Measurements from ENCODE around the gene KLF7. TPM values are rescaled to one million over a fixed set of nuclear protein-coding genes. Genes with fewer than 3 reads are reported as not detected.

The KLF7 gene
- polyA plus RNA-seq, 2 donors = 3.0 to 3.4 TPM

DNA sequence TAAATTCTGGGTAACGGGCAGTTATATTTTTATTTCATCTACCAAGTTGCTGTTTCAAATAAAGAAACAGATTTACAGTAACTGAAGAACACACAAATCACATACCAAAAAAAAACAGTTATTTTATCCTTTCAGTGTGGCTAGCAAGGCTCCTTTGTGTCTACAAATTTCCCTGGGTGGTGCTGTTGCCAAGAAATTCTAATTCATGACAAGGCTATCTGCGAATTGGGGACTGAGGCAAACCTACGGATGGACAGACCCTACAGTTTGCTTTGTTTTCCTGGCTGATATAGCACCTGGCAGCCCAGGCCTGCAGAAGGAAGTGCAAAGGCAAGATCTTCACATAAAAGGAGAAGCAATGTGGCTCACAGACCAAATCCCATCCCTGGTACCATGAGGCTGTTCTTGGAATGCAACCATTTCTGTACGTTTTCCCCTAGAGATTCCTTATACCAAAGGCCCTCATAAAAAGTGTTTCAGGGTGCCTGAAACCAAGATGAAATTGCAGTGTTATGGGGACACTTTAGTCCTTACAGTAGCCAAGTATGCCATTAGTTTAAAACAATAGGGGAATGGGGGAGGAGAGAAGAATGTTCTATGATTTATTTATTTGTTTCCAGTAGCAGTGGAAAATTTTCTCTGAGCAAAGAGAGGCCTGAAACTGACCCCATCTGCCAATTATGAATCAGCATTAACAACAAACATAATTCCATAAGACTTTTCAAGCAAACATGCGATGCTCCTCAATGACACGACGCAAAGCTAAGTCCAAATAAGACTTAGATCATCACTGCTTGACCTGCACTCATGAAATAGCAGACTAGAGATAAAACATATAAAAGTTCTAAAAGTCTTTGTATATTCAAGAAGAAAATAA, 4.3 kb downstream of the KLF7 start:
- Histone ChIP-seq H3K27ac (ENCODE audit: low read depth in 2 of 2, low read length in 1 of 2) (peak overlapping the region in 1 of 2 donors; percentile 15), H3K27me3 (ENCODE audit: control insufficient read depth in 1 of 2, insufficient read depth in 2 of 2, low read length in 2 of 2) (no peaks in the 10 kb centered on the region), H3K4me1 (ENCODE audit: control insufficient read depth in 2 of 2, insufficient read depth in 2 of 2, low read length in 1 of 2) (no peaks in the 10 kb centered on the region), H3K4me3 (ENCODE audit: low read depth in 1 of 2, low read length in 2 of 2) (no peak overlapping the region), H3K9me3 (ENCODE audit: control insufficient read depth in 2 of 2, insufficient read depth in 1 of 2, low read depth in 1 of 2, low read length in 1 of 2) (no peaks in the 10 kb centered on the region), H3K36me3 (ENCODE audit: control insufficient read depth in 2 of 2, insufficient read depth in 2 of 2, low read length in 1 of 2) (no peaks in the 10 kb centered on the region)
- 56 to 68% methylated on average over 7 of the region's 7 CpGs for WGBS, 2 donors

DNA sequence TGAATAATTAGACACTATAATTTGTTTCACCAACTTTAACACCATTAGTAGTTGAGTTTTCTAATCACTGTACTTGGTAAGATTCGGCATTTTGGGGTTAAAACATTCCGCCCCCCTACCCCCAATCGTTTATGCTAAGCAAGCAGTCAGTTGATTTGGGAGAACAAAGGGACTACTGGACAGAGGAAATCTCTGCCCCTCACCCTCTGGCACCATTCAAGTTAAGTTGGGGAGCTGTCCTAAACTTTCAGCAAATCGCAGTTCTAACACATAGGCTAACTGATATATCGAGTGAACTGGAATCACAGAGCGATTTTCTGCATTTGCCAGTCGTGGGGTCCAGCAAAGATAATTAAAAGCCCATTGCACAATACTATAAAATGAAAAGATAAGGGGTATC, 5.6 kb downstream of the KLF7 start:
- 71 to 75% methylated on average over 7 of the region's 7 CpGs for WGBS, 2 donors
- Histone ChIP-seq H3K4me1 (ENCODE audit: control insufficient read depth in 2 of 2, insufficient read depth in 2 of 2, low read length in 1 of 2) (peaks cover 0 to 2% of the 10 kb centered on the region in 2 donors), H3K36me3 (ENCODE audit: control insufficient read depth in 2 of 2, insufficient read depth in 2 of 2, low read length in 1 of 2) (peaks cover 0 to 3% of the 10 kb centered on the region in 2 donors), H3K27me3 (ENCODE audit: control insufficient read depth in 1 of 2, insufficient read depth in 2 of 2, low read length in 2 of 2) (no peaks in the 10 kb centered on the region), H3K27ac (ENCODE audit: low read depth in 2 of 2, low read length in 1 of 2) (no peak overlapping the region), H3K9me3 (ENCODE audit: control insufficient read depth in 2 of 2, insufficient read depth in 1 of 2, low read depth in 1 of 2, low read length in 1 of 2) (no peaks in the 10 kb centered on the region), H3K4me3 (ENCODE audit: low read depth in 1 of 2, low read length in 2 of 2) (no peak overlapping the region)

DNA sequence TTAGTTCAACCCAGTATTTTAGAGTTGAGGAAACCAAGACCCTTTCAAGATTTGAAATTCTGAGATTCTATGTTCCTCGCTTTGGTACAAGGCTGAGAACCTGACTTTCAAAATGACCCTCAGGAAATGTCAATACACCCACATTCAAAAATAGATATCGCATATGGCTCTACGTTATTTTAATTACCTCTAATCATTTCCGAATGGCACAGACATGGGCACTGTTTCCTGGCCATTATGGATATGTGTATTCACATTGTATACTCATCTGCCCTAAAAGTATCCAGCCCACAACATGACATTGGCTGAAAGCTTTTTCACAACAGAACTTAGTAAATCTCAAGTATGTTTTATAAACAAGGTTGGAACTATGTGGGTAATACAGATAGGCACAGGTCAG, 6.7 kb downstream of the KLF7 start:
- peaks cover 0 to 2% of the 10 kb centered on the region in 2 donors for H3K4me1 ChIP-seq (ENCODE audit: control insufficient read depth in 2 of 2, insufficient read depth in 2 of 2, low read length in 1 of 2)
- WGBS, 2 donors = 83 to 86% methylated on average over 4 of the region's 4 CpGs

DNA sequence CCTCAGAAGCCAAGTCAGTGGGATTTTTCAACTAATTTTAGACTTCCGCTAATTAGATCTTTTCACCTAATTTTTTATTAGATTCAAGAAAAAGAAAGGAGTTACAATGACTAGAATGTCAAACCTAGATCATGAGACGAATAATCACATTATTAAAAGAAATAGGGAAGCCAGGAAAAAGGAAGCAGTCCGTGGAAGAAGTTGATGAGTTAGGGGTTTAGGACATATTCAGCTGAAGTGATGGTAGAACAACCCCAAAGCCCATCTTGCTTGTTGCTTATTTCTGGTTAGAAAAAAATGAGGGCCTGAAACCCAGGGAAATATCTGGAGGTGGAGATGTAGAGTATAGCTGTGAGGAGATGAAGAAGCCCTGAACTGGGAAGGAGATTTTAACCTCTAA, 8.0 kb downstream of the KLF7 start:
- H3K27me3 ChIP-seq (ENCODE audit: control insufficient read depth in 1 of 2, insufficient read depth in 2 of 2, low read length in 2 of 2) = no peaks in the 10 kb centered on the region
- H3K4me3 ChIP-seq (ENCODE audit: low read depth in 1 of 2, low read length in 2 of 2) = no peak overlapping the region
- no peak overlapping the region for H3K27ac ChIP-seq (ENCODE audit: low read depth in 2 of 2, low read length in 1 of 2)
- H3K36me3 ChIP-seq (ENCODE audit: control insufficient read depth in 2 of 2, insufficient read depth in 2 of 2, low read length in 1 of 2) = peaks cover 0 to 3% of the 10 kb centered on the region in 2 donors
- 86 to 89% methylated on average over 3 of the region's 3 CpGs for WGBS, 2 donors
- peaks cover 0 to 2% of the 10 kb centered on the region in 2 donors for H3K4me1 ChIP-seq (ENCODE audit: control insufficient read depth in 2 of 2, insufficient read depth in 2 of 2, low read length in 1 of 2)
- no peaks in the 10 kb centered on the region for H3K9me3 ChIP-seq (ENCODE audit: control insufficient read depth in 2 of 2, insufficient read depth in 1 of 2, low read depth in 1 of 2, low read length in 1 of 2)

More for the DNA sequence above, 6.7 kb downstream of the KLF7 start:
- no peaks in the 10 kb centered on the region for H3K27me3 ChIP-seq (ENCODE audit: control insufficient read depth in 1 of 2, insufficient read depth in 2 of 2, low read length in 2 of 2)
- no peak overlapping the region for H3K27ac ChIP-seq (ENCODE audit: low read depth in 2 of 2, low read length in 1 of 2)
- H3K9me3 ChIP-seq (ENCODE audit: control insufficient read depth in 2 of 2, insufficient read depth in 1 of 2, low read depth in 1 of 2, low read length in 1 of 2) = no peaks in the 10 kb centered on the region
- no peak overlapping the region for H3K4me3 ChIP-seq (ENCODE audit: low read depth in 1 of 2, low read length in 2 of 2)
- peaks cover 0 to 3% of the 10 kb centered on the region in 2 donors for H3K36me3 ChIP-seq (ENCODE audit: control insufficient read depth in 2 of 2, insufficient read depth in 2 of 2, low read length in 1 of 2)

DNA sequence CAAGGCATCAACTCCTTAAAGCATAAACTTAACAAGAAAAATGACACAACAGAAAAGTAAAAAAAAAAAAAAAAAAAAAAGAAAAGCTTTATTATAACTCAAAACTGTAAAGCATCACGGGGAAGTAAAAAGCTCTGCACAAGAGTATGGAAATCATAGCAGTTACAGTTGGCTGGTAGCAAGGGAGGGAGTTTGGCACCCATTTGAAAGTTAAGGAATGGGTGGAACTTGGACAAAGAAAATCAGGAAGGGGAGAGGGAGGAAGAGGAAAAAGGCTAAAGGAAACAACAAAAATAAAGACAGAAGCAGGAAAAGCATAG, 8.6 kb downstream of the KLF7 start:
- H3K36me3 ChIP-seq (ENCODE audit: control insufficient read depth in 2 of 2, insufficient read depth in 2 of 2, low read length in 1 of 2) = peaks cover 0 to 3% of the 10 kb centered on the region in 2 donors
- H3K4me1 ChIP-seq (ENCODE audit: control insufficient read depth in 2 of 2, insufficient read depth in 2 of 2, low read length in 1 of 2) = peaks cover 0 to 2% of the 10 kb centered on the region in 2 donors
- no peak overlapping the region for H3K27ac ChIP-seq (ENCODE audit: low read depth in 2 of 2, low read length in 1 of 2)
- H3K4me3 ChIP-seq (ENCODE audit: low read depth in 1 of 2, low read length in 2 of 2) = no peak overlapping the region
- no peaks in the 10 kb centered on the region for H3K9me3 ChIP-seq (ENCODE audit: control insufficient read depth in 2 of 2, insufficient read depth in 1 of 2, low read depth in 1 of 2, low read length in 1 of 2)
- no peaks in the 10 kb centered on the region for H3K27me3 ChIP-seq (ENCODE audit: control insufficient read depth in 1 of 2, insufficient read depth in 2 of 2, low read length in 2 of 2)
- WGBS, 2 donors = 75 to 81% methylated on average over 1 of the region's 1 CpG

DNA sequence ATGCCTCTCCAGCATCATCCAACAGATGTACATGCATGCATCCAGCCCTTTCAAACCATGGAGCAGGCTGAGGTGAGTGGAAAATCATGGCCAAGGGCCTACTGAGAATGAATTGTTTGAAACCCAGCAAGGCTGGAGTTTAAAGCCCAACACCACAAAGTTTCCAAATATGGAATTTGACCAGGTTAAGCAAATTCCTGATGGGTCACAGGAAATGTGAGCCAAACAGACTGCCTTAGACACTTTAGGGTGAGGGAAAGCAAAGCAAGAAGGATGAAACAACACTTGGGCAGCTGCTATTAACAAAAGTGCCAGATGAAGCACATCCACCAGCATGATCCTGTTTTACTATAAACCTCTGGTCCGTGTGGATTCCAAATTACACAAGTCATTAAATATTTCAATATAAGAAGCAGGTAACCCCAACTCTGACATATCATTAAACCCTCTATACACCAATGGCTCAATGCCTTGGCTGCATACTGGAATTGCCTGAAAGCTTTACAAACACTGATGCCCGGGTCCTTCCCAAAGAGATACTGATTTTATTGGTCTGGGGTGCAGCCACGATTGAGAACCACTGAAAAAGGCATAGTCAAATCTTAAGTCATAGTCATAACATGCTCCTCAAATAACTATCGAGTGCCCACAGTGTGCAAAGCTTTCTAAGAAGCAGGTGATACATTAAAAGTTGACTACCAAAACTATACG, 9.1 kb downstream of the KLF7 start:
- Histone ChIP-seq H3K9me3 (ENCODE audit: control insufficient read depth in 2 of 2, insufficient read depth in 1 of 2, low read depth in 1 of 2, low read length in 1 of 2) (no peaks in the 10 kb centered on the region), H3K4me3 (ENCODE audit: low read depth in 1 of 2, low read length in 2 of 2) (no peak overlapping the region), H3K36me3 (ENCODE audit: control insufficient read depth in 2 of 2, insufficient read depth in 2 of 2, low read length in 1 of 2) (peaks cover 0 to 3% of the 10 kb centered on the region in 2 donors), H3K27me3 (ENCODE audit: control insufficient read depth in 1 of 2, insufficient read depth in 2 of 2, low read length in 2 of 2) (no peaks in the 10 kb centered on the region), H3K4me1 (ENCODE audit: control insufficient read depth in 2 of 2, insufficient read depth in 2 of 2, low read length in 1 of 2) (peaks cover 0 to 2% of the 10 kb centered on the region in 2 donors), H3K27ac (ENCODE audit: low read depth in 2 of 2, low read length in 1 of 2) (no peak overlapping the region)
- 70 to 73% methylated on average over 5 of the region's 5 CpGs for WGBS, 2 donors

DNA sequence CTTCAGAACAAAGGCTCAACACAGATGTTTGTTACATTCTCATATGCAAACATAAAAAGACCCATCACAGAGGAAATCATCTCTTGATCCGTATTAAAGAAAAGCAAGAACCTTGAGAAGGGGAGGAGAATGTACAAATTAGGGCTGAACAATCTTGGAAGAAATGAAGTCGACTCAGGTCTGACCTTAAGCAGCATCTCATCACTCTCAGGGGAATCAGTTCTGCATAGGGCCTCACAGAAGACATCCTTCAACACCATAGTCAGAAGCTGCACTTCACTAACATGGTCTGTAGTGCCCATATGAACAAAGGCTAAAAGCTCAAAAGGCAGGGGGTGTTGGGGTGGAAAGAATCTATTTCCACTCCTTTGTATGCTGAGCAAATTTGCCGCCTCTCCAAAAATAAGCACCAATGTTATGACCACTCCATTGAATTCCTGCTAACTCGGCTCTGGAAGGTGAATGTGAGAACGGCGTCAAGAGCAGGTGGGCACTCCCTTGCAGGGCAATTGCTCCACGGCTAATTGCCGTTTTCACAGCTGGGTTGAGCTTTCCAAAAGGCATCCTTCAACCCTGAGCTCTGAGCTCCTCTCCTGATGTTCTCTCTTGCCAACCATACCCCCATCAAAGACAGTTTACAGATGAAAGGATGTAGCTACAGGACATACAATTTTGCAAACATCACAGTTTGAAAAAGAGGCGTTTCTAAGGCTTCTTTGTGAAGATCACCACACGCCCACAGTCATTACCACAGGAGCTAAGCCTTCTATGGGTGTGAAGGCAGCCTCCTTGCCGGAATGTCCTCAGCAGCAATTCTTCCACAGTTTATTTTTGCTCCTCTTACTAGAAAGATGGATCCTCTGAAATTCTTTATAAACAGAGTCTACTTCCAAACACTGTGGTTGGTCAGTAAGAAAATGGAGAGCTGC, 10.0 kb downstream of the KLF7 start:
- Histone ChIP-seq H3K27me3 (ENCODE audit: control insufficient read depth in 1 of 2, insufficient read depth in 2 of 2, low read length in 2 of 2) (no peaks in the 10 kb centered on the region), H3K4me1 (ENCODE audit: control insufficient read depth in 2 of 2, insufficient read depth in 2 of 2, low read length in 1 of 2) (peaks cover 0 to 2% of the 10 kb centered on the region in 2 donors), H3K4me3 (ENCODE audit: low read depth in 1 of 2, low read length in 2 of 2) (no peak overlapping the region), H3K27ac (ENCODE audit: low read depth in 2 of 2, low read length in 1 of 2) (no peak overlapping the region), H3K36me3 (ENCODE audit: control insufficient read depth in 2 of 2, insufficient read depth in 2 of 2, low read length in 1 of 2) (peaks cover 0 to 3% of the 10 kb centered on the region in 2 donors), H3K9me3 (ENCODE audit: control insufficient read depth in 2 of 2, insufficient read depth in 1 of 2, low read depth in 1 of 2, low read length in 1 of 2) (no peaks in the 10 kb centered on the region)
- WGBS, 2 donors = 70 to 74% methylated on average over 11 of the region's 11 CpGs

DNA sequence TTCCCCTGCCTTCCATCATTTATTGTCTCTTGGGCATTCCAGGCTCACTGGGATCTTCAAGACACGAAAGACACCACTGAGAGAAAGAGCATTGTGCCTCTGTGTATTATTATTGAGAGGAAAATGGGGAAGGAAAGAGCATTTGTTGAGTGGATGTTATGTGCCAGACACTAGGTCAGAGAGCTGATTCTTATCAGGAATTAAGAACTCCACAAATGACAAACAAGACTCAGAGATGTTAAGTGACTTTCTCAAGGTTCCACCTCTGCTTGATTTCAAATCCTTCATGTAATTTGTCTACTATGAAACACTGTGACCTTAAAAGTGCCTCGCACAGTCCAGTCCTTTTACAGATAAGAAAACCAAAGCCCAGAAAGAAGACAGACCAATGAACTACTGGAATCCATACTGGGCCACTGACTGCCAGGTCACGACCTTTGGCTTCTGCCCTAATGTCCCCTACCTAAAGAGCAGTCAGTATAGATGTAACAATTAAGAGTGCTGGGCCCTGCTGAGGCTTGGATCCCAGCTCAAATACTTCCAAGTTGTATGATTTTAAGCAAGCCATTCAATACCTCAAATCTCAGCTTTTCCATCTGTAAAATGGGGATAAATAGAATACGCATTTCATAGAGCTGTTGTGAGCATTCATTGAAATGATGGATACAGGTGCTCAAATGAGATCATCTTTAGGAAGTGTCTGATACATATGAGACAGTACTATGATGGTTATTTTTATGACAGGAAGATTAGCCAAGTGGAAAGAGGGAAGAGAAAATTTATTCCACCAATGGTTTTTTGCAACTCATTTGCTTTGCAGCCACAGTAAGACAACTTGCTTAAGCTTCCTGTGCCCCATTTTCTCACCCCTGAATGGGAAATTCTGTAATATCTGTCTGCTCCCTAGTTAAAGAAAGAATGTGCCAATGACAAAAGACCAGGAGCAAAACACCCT, 10.9 kb downstream of the KLF7 start:
- Histone ChIP-seq H3K9me3 (ENCODE audit: control insufficient read depth in 2 of 2, insufficient read depth in 1 of 2, low read depth in 1 of 2, low read length in 1 of 2) (no peaks in the 10 kb centered on the region), H3K4me3 (ENCODE audit: low read depth in 1 of 2, low read length in 2 of 2) (no peak overlapping the region), H3K27ac (ENCODE audit: low read depth in 2 of 2, low read length in 1 of 2) (no peak overlapping the region), H3K36me3 (ENCODE audit: control insufficient read depth in 2 of 2, insufficient read depth in 2 of 2, low read length in 1 of 2) (peaks cover 0 to 3% of the 10 kb centered on the region in 2 donors), H3K4me1 (ENCODE audit: control insufficient read depth in 2 of 2, insufficient read depth in 2 of 2, low read length in 1 of 2) (peaks cover 0 to 2% of the 10 kb centered on the region in 2 donors), H3K27me3 (ENCODE audit: control insufficient read depth in 1 of 2, insufficient read depth in 2 of 2, low read length in 2 of 2) (no peaks in the 10 kb centered on the region)
- 79 to 88% methylated on average over 4 of the region's 4 CpGs for WGBS, 2 donors
